ENCODE measurements around the gene NEO1. TPM values are rescaled to one million over a fixed set of nuclear protein-coding genes. Genes with fewer than 3 reads are reported as not detected.

Gene NEO1
- total RNA-seq, 4 donors from 2014 or later = 11.5 to 80.3 (median 36.1) TPM

DNA sequence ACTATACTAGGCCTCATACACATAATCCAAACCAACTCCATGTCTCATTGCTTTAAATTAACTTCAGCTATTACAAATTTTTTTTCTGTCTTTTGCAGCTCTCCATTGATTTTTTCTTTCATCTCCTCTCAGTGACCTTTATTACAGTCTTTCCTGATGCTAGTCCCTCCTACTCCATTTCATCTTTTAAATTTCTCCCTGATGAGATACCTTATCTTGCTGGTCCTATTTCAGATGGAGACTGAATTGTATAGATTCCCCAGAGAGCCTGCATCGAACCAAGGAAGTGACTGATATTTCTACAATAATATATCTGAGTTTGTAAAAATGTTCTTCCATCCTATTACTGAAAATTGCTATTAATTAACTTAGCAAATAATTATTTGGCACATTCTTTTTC lies 45.7 kb upstream of the NEO1 start:
- no peaks in the 10 kb centered on the region for H3K4me1 ChIP-seq
- TF ChIP-seq POLR2A (IDR thresholded peaks at IDR 0.05) = no peak
- TF ChIP-seq, protein P1, sequence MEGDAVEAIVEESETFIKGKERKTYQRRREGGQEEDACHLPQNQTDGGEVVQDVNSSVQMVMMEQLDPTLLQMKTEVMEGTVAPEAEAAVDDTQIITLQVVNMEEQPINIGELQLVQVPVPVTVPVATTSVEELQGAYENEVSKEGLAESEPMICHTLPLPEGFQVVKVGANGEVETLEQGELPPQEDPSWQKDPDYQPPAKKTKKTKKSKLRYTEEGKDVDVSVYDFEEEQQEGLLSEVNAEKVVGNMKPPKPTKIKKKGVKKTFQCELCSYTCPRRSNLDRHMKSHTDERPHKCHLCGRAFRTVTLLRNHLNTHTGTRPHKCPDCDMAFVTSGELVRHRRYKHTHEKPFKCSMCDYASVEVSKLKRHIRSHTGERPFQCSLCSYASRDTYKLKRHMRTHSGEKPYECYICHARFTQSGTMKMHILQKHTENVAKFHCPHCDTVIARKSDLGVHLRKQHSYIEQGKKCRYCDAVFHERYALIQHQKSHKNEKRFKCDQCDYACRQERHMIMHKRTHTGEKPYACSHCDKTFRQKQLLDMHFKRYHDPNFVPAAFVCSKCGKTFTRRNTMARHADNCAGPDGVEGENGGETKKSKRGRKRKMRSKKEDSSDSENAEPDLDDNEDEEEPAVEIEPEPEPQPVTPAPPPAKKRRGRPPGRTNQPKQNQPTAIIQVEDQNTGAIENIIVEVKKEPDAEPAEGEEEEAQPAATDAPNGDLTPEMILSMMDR (IDR thresholded peaks at IDR 0.05) = no peak
- DNase-seq = no peak
- H3K36me3 ChIP-seq = no peaks in the 10 kb centered on the region
- H3K4me3 ChIP-seq = no peak overlapping the region
- H3K27me3 ChIP-seq = no peaks in the 10 kb centered on the region
- no peak overlapping the region for H3K27ac ChIP-seq
- intact Hi-C loops (cut with DNase I; ENCODE audit: low total_unique reads) = no loop called here
- no peaks in the 10 kb centered on the region for H3K9me3 ChIP-seq

GRCh38 chr15:73009066-73010056 lies 42.9 kb upstream of the NEO1 start:
- Histone ChIP-seq H3K27ac (no peak overlapping the region), H3K27me3 (no peaks in the 10 kb centered on the region), H3K36me3 (no peaks in the 10 kb centered on the region), H3K4me1 (no peaks in the 10 kb centered on the region), H3K4me3 (no peak overlapping the region), H3K9me3 (no peaks in the 10 kb centered on the region)
- intact Hi-C loops (cut with DNase I; ENCODE audit: low total_unique reads) = no loop called here
- DNase-seq = no peak
- TF ChIP-seq, protein P1 (IDR thresholded peaks at IDR 0.05) = no peak
- TF ChIP-seq POLR2A (IDR thresholded peaks at IDR 0.05) = no peak

DNA sequence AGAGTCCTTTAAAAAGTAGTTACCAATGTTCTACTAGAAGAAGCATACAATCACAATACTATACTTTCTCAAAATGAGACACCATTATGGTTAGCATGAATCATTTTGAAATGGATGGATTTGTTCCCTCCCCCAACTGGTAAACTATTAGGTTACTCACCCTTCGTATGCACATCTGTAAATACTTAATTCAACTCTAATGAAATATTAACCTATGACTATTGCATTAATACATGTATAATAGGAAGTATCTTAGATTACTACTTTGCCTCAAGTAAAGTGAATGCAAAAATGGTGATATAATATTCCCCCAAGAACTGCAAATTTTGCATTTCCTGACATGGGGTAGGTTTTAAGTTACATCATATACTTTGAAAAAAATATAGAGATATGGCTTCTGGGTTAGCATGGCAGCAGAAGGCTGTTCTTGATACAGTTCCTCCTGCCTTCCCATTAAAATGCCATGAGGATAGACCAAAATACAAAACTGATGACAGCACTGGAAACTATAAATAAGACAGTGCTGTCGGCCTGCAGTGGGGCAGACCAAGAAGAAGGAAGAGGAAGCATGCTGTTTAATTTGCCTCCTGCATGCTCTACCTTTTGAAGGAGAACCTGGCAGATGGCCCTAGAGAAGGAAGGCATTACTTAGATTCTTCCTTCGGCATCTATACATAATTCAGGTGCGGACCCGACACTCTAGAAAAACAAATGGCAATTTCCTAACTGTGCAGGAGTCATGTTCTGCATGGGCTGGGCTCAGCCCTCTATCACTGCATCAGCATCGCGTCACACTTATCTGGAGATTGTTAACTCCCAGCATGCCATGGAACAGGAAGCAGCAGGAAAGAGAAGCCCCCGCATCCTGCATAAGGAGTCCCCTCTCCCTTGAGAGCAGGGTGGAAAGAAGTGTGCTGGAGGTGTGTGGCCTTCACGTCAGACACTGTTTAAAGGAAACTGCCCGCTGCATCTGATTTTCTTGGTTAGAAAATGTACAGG lies 41.8 kb upstream of the NEO1 start:
- no peaks in the 10 kb centered on the region for H3K27me3 ChIP-seq
- intact Hi-C loops (cut with DNase I; ENCODE audit: low total_unique reads) = no loop called here
- H3K4me1 ChIP-seq = no peaks in the 10 kb centered on the region
- no peaks in the 10 kb centered on the region for H3K36me3 ChIP-seq
- H3K9me3 ChIP-seq = no peaks in the 10 kb centered on the region
- DNase-seq = no peak
- no peak overlapping the region for H3K27ac ChIP-seq
- TF ChIP-seq, protein P1 (IDR thresholded peaks at IDR 0.05) = no peak
- no peak for TF ChIP-seq POLR2A (IDR thresholded peaks at IDR 0.05)
- H3K4me3 ChIP-seq = no peak overlapping the region

DNA sequence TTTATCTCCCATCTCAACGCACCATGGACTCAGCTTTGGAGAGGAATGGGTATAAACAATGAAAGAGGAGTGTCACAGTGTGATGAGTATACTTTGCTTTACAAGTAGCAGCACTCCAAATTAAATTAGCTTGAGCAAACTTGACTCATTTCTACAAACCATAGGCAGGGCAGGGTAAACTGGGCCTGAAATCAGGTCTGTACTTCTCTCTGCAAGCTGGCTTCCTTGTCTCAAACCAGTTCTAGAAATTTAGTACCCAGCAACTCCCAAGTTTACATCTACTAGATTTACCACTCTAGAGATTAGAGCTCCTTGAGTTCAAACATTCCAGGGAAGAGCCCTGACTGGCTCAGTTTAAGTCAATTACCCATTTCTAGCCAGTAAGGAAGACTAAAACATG lies 37.4 kb upstream of the NEO1 start:
- no peak overlapping the region for H3K27ac ChIP-seq
- H3K4me1 ChIP-seq = no peaks in the 10 kb centered on the region
- H3K27me3 ChIP-seq = no peaks in the 10 kb centered on the region
- DNase-seq = no peak
- no peaks in the 10 kb centered on the region for H3K9me3 ChIP-seq
- TF ChIP-seq, protein P1 (IDR thresholded peaks at IDR 0.05) = no peak
- TF ChIP-seq POLR2A (IDR thresholded peaks at IDR 0.05) = no peak
- intact Hi-C loops (cut with DNase I; ENCODE audit: low total_unique reads) = no loop called here
- H3K4me3 ChIP-seq = no peak overlapping the region
- no peaks in the 10 kb centered on the region for H3K36me3 ChIP-seq

All from uterus (tissue), 4 donors.